HG02610 (cell line): ENCODE measurements around the gene PRRG1.
"Not testable (repeated sequence)": the region's sequence is repeated elsewhere in the genome, so short reads cannot be mapped to it uniquely, and the experiment has no call there.

Experiments
- ATAC-seq: cut with Tn5 transposase; IDR thresholded peaks from one replicate; pipeline ENCODE4 v1.9.1; 2021; ENCODE audit warnings: mild to moderate bottlenecking, moderate library complexity; ENCODE audit not compliant: unreplicated experiment

Gene PRRG1

DNA sequence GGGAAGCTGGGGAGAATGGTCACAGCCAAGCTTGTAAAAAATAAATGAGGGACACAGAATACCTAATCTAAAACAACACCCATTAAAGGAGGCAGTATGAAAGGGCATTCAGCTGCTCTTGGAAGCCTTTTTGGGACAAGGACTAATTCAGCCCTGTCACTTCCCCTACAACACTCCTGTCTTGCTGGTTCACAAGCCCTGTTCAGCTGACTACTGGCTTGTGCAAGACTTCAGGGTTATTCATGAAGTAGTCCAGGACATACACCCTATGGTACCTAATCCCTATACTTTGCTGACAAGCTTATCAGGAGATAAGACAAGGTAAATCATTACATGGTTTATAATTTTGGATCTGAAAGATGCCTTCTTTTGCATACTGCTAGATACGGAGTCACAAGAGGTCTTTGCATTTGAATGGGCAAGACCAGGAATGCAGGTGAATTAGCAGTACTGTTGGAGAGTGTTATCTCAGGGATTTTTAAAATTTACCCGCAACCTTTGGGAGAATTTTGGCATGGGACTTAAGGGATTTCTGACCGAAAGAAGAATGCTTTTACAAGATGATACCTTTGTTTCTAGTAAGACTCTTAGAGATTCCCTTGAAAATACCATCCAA lies 119.1 kb downstream of the PRRG1 start:
- no peak for ATAC-seq

DNA sequence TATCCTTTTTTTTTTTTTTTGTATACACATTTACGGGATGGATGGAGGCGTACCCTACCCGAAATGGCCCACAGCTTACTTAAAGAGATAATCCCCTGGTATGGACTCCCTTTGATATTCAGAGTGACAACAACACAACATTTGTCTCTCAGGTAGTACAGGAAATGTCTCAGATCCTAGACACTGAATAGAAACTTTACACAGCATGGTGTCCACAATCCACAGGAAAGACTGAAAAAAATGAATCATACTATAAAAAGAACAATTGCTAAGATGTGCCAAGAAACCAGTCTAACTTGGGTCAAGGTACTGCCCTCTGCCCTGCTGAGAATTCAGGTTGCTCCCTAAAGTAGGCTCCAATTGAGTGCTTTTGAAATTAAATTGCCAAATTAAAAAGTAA lies 121.5 kb downstream of the PRRG1 start:
- no peak for ATAC-seq

DNA sequence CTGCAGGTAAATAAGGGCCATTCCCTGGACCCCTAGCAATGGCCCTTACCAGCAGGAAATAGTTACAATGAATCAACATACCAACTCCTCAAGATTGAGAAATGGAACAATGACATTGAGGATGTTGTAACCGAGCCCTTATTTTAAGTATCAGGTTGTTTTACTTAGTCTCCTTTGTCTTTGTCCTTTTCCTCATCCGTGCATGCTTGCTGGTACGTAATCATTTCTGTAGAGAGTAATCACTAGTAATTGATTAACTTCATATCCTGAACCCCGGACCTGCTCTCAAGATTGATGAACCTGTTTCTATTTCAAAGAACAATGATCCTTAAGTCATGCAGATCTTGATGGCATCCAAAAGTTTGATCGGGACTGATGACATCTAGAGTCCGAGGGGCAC lies 123.7 kb downstream of the PRRG1 start:
- ATAC-seq, result no peak

DNA sequence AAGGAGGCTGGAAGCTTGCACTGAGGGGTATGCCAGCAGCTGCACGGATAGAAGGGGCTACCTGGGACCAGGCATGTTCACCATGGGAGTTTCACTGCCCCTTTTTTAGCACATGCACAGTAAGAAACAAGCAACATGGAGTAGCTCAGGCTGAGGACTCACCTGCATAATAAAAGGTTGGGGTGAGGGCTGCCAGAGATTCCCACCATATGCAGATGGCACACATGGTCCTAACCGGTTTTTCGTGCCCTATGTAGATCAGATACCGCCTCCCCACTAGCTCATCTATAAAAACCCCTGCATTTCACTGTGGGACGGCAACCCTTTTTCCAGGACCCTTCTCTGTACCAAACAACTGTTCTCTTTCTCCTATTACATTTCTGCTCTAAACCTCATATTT lies 125.3 kb downstream of the PRRG1 start:
- no peak for ATAC-seq

DNA sequence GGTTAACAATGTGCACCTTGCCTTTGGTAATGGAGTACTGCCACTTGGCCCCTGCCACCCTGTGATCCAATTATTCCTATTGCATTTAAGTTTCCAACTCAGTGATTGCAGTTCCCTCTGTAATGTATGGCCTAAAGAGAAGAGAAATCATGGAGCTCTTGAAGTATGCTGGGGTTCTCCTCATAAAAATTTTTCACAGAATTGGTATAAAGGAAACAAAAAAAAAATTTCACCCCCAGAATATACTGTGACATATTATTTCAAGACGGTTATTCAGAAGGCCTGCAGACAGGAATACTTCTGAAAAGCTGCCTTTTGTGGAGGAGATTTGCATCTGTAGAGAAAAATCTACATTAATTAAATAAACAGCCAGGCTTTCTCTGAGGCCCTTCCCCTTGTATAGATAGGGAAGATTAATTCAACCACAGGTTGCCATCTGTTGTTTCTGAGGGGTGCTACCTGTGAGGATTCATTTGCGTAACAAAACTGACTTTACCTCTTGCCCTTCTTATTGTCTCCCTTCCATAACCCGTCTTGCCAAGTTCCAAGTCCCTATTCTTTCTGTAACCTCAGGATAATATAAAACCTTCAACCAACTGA lies 127.5 kb downstream of the PRRG1 start:
- no peak for ATAC-seq

DNA sequence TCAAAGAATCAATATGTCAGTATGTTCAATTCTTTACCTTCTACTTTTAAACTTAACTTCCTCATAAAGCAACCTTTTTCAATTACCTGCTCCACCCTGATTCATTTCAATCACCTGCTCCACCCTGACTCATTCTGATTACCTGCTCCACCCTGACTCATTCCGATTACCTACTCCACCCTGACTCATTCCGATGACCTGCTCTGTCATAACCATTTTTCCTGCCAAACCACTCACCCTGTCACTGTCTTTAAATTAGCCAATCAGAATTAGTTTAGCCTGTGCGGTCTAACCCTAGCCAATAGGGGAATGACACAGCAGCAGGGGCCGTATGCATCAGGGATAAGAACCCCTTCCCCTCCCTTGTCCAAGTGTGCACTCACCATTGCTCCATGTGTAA lies 135.2 kb downstream of the PRRG1 start:
- ATAC-seq, result not testable (repeated sequence)

DNA sequence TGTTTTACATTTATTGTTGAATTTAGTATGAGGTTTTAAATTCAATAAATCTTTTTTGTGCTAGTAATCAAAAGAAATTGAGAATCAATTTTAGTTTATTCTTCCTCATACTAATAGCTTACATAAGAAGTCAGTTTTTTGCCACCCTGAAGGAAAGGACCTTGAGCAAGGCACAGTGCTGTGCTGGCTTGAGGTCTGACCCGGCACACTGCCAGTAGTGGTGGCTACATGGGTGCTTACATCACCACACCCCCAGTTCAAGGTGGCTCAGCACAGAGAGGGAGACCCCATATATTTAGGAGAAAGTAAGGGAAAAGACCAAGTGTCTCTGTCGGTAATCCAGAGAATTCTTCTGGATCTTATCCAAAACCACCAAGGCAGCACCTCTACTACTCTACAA lies 136.3 kb downstream of the PRRG1 start:
- no peak for ATAC-seq

DNA sequence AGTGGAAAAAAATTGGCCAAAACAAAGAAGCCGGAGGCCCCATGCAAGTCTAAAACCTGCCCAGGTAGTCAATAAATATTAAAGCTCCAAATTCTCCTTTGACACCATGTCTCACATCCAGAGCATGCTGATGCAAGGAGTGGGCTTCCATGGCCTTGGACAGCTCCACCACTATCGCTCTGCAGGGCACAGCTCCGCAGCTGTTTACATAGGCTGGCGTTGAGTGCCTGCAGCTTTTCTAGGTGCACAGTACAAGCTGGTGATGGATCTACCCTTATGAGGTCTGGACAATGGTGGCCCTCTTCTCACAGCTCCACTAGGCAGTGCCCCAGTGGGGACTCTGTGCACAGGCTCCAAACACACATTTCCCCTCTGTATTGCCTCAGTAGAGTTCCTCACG lies 138.1 kb downstream of the PRRG1 start:
- ATAC-seq, result no peak

DNA sequence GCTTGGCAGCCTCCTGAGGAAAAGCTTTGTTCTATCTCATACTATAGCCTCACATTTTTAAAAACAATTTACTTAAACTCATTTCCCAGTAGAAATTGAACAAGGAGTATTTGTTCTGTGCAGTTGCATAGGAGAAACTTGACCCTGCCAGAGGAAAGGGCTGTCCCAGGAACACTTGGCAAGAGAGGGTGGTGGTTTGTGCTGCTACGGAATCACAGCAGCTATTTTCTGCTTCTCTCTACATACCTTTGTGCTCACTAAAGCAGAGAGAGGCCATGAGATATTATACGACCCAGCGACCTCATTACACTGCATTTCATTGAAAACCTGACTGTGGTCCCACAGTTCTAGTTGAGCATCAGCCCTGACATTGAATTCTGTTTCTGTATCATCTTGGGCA lies 139.2 kb downstream of the PRRG1 start:
- ATAC-seq, result no peak

DNA sequence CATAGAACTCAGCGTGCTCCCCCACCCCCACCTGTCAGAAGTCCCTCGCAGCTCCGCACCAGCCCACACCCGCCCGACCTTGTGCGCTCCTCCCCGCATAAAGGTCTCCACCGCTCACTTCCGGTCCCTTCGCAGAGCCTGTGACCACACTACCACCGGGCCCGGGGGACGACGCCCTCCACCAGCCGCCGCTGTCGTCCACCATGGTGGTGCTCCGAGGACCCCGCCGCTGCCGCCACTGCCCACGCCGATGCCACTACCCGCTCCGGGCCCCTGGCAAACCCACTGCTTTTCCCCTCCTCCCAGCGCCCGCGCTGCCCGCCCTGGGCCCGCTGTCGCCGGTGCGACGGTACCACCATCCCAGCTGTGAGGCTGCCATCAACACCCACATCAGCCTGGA lies 142.5 kb downstream of the PRRG1 start:
- ATAC-seq, result no peak

DNA sequence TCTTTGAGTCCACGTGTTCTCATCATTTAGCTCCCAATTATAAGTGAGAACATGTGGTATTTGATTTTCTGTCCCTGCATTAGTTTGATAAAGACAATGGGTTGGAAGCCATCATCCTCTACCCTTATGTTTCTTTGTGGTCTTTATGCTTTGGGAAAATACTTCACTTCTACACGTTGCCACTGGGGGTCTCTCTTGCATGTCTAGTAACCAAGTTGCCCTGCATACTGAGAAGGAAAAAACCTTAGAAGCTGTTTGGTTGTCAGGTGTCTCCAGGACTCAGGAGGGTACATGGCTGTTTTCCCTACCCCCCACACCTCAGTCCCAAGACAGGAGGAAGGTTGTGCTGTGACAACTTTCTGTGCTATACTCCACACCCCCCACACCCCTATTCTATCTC lies 146.6 kb downstream of the PRRG1 start:
- ATAC-seq, result not testable (repeated sequence)

DNA sequence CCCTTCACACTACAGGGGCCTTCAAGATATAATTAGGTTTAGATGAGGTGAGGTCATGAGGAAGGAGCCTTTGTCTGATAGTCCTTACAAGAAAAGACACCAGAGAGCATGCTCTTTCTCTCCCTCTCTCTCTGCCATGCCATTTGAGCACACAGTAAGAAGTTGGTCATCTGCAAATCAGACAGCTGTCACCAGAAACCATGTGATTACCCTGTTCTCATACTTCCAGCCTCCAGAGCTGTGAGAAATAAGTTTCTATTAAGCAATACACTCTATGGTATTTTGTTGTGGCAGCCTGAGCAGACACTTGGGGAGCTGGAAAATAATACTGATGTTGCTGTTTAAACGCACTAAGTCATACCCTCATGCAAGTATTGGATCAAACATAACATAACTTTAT lies 148.0 kb downstream of the PRRG1 start:
- not testable (repeated sequence) for ATAC-seq

DNA sequence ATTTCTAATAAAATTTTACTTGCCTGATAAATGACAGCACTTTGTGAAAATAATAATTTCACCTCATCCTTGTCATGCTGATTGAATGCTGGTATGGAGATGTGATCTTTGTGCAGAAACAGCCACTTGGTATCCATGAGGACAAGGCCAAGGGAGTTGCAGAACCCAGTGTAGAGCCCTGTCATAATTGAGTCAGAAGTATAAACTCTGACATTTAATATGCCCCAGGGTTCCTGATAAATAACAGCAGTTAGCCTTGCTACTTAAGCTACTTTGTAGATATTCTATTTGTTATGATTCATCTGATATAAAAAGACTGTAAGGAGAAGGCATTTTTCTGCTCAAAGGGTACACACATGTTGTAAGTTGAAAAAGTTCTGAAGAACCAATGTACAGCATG lies 149.2 kb downstream of the PRRG1 start:
- not testable (repeated sequence) for ATAC-seq

DNA sequence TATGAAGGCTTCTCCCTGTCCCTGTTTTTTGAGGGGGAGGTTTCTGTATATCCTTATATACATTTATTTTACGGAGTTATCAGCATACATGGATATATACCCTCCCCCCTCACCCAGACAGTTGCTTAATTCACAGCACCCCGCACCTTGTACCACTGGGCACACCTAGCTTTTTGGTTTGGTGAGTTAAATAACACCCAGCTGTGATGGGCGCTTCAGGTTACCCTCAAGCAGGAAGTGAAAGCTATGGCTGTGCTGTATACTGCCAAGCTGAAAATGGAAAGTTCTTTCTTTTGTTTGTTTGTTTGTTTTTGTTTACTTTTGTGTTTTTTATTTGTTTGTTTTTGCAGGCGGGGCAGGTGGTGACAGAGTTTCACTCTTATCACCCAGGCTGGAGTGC lies 150.5 kb downstream of the PRRG1 start:
- ATAC-seq, result not testable (repeated sequence)

DNA sequence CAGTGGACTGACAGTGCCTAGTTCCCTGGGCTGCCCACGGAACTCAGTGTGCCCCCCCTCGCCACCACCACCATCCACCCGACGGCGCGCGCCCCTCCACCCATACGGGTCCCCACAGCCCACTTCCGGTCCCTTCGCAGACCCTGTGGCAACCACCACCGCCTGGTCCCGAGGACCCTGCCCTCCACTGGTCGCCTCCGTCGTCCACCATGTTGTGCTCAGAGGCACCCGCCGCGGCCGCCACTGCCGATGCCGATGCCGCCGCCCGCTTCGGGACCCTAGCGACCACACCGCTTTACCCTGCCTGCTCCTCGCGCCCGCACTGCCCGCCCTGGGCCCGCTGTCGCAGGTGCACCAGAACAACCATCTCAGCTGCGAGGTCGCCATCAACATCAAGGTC lies 155.8 kb downstream of the PRRG1 start:
- ATAC-seq, result no peak
